GM19238 (cell line): Measurements from ENCODE around the gene ALDOB.

ENCODE experiments used
- DNase-seq: peaks from one replicate; pipeline ENCODE4 v3.0.0; 2011; ENCODE audit warnings: low spot score; ENCODE audit not compliant: insufficient read length

Gene ALDOB

GRCh38 chr9:101427957-101428655, 7.5 kb downstream of the ALDOB start:
- no peak for DNase-seq

DNA sequence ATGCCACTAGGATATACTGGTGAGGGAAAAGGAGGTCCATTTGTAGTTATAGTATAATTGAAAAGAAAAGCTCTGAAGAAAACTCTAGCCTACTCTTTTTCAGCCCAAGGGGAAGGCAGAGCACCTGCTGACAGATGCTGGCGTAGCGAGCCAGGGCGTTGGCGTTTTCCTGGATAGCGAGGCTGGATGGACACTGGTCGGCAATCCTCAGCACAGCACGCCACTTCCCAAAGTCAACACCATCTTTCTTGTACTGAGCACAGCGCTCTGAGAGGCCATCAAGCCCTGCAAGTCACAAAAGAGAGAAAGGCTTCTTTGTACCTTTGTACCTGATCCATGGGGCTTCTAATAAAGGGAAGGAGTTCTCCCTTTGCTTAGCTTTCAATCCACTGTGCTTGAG, 8.2 kb downstream of the ALDOB start:
- DNase-seq, result no peak

- DNase-seq, result no peak
These were observed 13.9 kb downstream of the ALDOB start for GRCh38 chr9:101421653-101422065.

DNA sequence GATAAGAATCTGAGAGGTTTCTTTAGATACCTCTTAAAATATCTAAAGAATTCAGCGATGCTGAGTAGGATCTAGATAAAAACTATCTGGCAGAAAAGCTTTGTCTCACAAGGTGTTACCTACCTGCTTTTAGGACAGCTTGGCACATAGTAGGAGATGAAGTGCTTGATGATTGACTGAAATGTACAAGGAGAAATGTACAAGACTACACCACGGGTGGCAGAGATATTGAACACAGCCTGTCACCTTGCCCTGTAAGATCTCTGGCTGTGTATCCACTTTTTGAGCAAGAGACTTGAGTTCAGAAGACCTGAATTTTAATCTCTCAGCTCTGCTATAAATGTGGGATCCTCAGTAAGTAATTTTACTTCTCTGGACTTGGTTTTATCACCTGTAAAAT, 15.7 kb downstream of the ALDOB start:
- DNase-seq, result no peak

- DNase-seq, result no peak
These were observed 16.8 kb downstream of the ALDOB start for GRCh38 chr9:101418518-101419430.

DNA sequence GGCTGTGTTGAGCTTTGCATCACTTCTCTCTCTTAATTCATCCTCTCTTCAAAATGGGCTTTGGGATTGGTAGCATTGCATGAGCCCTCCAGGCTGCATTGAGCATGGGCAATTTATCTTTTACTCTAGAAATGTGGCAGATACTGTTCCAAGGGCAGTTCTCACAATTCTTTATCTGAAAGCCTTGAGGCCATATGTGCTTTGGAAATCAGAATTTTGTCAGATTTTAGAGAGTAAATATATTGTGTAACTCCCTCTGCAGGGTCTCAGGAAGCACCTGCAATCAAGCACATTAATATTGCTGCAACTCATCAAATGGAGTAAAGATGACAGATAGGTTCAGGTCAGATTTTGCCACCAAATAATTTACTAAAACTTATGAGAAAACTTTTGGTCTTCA, 17.6 kb downstream of the ALDOB start:
- no peak for DNase-seq

DNA sequence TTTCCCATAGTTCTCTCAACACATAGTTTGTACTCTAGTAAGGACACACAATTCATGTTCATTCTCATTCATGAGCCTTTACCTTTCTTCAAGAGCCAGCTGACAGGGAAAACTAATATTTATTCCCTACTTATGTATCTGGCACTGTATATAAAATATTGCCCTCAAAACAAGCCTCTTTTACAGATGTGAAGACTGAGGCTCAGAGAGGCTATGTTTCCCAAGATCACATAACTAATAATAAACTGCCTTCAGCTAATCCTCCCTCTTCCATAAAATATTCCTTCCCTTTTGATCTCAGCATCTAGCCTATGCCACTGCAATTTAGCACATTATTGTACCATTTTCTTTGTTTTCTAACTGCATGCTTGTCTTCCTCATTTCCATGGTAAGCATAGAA, 18.2 kb downstream of the ALDOB start:
- DNase-seq, result no peak

- no peak for DNase-seq
These were observed 20.0 kb downstream of the ALDOB start for GRCh38 chr9:101415578-101415977.

DNA sequence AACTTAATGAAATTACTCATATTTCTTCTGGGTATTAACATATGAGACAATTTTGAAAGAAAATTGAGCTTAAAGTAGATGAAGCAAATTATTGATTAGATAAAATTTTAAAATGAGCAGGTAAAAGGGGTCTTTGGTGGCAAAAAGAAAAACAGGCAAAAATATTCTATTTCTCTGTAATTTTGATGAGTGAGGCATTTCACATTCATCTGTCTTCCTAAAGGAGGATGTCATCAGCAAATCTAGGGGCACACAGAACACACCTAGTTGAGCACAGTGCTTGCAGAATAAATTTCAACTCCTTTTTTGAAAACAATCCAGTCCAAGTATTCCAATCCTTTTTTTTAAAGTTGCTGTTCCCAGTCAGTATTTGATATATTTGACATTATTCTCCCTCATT, 20.7 kb downstream of the ALDOB start:
- DNase-seq, result no peak

DNA sequence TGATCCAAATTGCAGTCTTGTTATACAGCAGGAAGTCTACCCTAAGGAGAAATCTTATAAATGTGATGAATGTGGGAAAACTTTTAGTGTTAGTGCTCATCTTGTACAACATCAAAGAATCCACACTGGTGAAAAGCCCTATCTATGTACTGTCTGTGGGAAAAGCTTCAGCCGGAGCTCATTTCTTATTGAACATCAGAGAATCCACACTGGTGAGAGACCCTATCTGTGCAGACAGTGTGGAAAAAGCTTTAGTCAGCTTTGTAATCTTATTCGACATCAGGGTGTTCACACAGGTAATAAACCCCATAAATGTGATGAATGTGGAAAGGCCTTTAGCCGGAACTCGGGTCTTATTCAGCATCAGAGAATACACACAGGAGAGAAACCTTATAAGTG, 26.5 kb downstream of the ALDOB start:
- no peak for DNase-seq

DNA sequence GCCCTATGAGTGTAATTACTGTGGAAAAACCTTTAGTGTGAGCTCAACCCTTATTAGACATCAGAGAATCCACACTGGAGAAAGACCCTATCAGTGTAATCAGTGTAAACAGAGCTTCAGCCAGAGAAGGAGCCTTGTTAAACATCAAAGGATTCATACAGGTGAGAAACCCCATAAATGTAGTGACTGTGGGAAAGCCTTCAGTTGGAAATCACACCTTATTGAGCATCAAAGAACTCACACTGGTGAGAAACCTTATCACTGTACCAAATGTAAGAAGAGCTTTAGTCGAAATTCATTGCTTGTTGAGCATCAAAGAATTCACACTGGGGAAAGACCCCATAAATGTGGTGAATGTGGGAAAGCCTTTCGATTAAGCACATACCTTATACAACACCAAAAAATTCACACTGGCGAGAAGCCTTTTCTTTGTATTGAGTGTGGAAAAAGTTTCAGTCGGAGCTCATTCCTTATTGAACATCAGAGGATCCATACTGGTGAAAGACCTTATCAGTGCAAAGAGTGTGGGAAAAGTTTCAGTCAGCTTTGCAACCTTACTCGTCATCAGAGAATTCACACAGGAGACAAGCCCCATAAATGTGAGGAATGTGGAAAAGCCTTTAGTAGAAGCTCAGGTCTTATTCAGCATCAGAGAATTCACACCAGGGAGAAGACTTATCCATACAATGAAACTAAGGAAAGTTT, 27.0 kb downstream of the ALDOB start:
- no peak for DNase-seq

DNA sequence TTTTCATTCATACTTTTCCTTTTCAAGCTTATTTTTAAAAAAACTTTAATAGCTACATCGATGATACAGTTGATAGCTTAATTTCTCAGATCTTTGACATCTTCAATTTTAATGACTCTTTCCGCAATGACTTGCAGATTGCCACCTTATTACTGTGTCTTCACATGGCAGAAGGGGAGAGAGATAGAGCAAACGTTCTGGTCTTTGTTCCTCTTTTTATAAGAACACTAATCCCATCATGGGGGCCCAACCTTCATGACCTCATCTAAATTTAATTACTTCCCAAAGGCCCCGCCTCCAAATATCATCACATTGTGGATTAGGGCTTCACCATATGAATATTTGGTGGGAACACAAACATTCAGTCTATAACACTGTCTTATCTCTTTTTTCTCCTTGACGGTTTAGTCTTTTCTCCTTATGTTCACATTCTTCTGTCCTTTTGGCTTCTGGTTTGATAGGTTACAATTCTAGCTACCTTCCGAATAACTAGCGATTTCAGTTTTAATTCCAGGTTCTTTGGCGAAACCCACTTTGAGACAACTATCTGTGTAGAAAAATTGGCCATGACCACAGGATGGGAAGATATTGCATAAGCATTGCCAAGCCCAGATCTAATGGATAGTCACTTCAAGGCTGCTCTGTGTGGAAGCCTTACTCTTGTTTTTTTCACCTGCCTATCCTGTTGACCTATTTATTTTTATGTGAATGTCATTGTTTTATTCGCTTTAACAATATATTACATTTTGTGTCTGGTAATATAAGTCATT, 31.9 kb downstream of the ALDOB start:
- DNase-seq, result no peak

GRCh38 chr9:101400120-101400519, 35.5 kb downstream of the ALDOB start:
- no peak for DNase-seq

DNA sequence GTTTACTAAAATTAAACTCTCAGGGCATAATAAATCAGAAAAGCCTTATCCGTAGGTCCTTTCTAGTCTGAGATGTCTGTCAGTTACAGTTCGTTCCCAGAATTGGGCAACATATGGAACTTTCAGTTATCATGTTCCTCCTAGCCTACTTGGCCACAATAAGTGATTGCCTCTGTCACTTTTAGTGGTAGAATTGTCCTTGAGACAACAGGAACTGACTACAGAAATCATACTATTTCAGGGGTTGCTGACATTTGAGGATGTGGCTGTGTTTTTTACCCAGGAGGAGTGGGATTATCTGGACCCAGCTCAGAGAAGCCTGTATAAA, 36.0 kb downstream of the ALDOB start:
- DNase-seq, result no peak

- DNase-seq, result no peak
These were observed 36.5 kb downstream of the ALDOB start for GRCh38 chr9:101398930-101399642.

DNA sequence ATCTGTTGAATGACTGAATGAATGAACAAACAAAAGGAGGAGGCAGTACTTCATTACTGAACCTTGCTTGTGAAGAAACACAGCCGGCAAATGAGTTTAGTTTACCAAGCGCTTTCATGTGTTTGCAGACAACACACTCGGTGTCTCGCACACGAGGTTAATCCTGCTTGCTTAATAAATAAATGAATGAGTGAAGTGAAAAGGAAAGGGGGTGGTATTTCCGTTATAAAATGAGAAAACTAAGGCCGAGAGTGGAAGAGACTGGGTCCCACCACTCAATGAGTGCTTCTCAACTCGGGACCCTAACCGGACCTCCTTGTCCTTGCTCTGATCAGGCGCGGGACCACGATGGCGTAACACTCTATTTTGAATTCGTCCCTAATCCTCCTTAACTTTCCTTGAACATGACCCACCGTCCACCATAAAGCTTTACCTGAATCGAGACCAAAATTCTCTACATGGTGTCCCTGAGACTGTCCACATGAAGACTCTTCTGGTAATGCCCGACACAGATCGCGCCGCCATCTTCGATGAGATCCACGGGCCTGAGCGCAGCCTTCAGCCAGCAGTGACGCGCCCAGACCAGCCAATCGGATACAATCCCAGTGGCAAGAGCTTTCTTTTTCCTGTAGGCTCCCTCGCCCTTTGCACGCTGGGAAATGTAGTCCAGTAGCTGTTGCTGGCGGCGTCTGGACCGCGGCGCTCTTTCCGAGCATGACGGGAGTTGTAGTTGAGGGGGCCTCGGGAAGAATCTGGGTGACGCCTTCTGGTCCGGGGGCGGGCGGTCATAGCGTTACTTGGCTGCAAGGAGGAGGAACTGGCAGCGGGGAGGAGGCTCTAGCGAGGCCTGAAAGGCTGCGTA, 37.3 kb downstream of the ALDOB start, which contains the start of the genes MRPL50 and ZNF189:
Gene MRPL50 (minus strand): TSS at position 551 of the 862 bp plus-strand sequence. CDS start 26 bp downstream, at position 525.
Gene ZNF189 (plus strand): TSS at position 784 of the 862 bp plus-strand sequence. CDS start 306 bp downstream, outside the sequence.
- peak; percentile 80 for DNase-seq

DNA sequence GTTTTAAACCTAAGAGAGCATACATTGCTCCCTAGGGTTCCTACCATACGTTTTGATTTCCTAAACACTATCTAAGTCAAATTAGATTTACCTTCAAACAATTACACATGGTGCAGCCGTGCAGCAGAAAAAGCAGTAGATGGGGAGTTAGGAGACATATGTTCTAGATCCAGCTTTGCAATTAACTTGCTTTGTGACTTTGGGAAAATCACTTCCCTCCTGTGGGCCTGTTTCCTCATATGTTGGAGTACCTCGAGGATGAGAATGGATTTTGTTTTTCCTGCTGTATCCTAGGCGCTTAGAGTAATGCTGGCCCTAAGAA, 37.9 kb downstream of the ALDOB start:
- no peak for DNase-seq

DNA sequence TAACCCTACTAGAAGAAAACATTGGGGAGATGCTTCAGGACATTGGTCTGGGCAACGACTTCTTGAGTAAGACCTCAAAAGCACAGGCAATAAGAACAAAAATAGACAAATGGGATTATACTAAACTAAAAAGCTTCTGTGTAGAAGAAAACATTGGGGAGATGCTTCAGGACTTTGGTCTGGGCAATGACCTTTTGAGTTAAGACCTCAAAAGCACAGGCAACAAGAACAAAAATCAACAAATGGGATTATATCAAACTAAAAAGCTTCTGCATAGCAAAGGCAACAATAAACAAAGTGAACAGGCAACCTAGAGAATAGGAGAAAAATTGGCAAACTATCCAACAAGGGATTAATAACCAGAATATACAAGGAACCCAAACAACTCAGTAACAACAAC, 40.9 kb downstream of the ALDOB start:
- DNase-seq, result no peak

DNA sequence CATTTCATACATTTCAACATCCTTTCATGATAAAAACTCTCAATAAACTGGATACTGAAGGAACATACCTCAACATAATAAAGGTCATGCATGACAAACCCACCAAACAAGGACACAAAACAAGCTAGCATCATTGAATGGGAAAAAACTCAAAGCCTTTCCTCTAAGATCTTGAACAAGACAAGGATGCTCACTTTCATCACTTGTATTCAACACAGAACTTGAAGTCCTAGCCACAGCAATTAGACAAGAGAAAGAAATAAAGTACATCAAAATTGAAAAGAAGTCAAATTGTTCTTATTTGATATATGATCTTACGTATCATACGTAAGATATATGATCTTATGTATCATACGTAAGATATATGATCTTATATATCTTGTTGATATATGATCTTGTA, 42.4 kb downstream of the ALDOB start:
- no peak for DNase-seq

DNA sequence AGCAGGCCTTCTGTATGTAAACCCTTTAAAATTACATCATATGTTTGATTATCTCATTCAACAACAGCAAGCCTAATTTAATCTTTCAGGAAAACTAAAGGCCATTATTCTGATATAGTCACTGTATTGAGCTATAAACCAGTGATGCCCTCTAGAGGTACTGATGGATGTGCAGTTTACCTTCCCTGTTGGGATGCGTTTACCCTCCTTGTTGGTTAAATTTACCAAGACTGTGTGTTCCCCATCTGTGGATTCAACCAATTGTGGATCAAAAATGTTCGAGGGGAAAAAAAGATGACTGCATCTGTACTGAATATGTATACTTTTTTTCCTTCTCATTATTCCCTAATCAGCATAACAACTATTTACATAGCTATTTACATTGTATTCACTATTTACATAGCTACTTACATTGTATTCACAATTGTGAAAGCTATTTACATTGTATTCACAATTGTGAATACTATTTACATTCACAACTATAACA, 47.0 kb downstream of the ALDOB start:
- DNase-seq, result no peak
